ENCODE results near the gene ZNF30.

The ZNF30 gene

GRCh38 chr19:34976611-34977010, 49.9 kb downstream of the ZNF30 start:
- in situ Hi-C loops (cut with HindIII; ENCODE audit: low pct_ligation_motif_present, low sequenced_read_pairs) = no loop called here
- no peak overlapping the region for H3K4me3 ChIP-seq (ENCODE audit: low read depth, low read length)
- no peak for DNase-seq
- no peak overlapping the region for H3K27ac ChIP-seq
- no peak for TF ChIP-seq CTCF (IDR thresholded peaks at IDR 0.05; ENCODE audit: low read depth, low read length, missing control alignments)
- H3K36me3 ChIP-seq (replicated peaks) = no peaks in the 10 kb centered on the region
- no peaks in the 10 kb centered on the region for H3K27me3 ChIP-seq (replicated peaks)

GRCh38 chr19:34979819-34980640, 53.3 kb downstream of the ZNF30 start:
- H3K36me3 ChIP-seq (replicated peaks) = no peaks in the 10 kb centered on the region
- no peak for DNase-seq
- TF ChIP-seq CTCF (IDR thresholded peaks at IDR 0.05; ENCODE audit: low read depth, low read length, missing control alignments) = no peak
- H3K4me3 ChIP-seq (ENCODE audit: low read depth, low read length) = no peak overlapping the region
- in situ Hi-C loops (cut with HindIII; ENCODE audit: low pct_ligation_motif_present, low sequenced_read_pairs) = no loop called here
- no peak overlapping the region for H3K27ac ChIP-seq
- no peaks in the 10 kb centered on the region for H3K27me3 ChIP-seq (replicated peaks)

GRCh38 chr19:34982275-34982674, 55.6 kb downstream of the ZNF30 start:
- Histone ChIP-seq H3K27ac (no peak overlapping the region), H3K4me3 (ENCODE audit: low read depth, low read length) (no peak overlapping the region), H3K36me3 (replicated peaks) (no peaks in the 10 kb centered on the region), H3K27me3 (replicated peaks) (no peaks in the 10 kb centered on the region)
- TF ChIP-seq CTCF (IDR thresholded peaks at IDR 0.05; ENCODE audit: low read depth, low read length, missing control alignments) = no peak
- no peak for DNase-seq
- in situ Hi-C loops (cut with HindIII; ENCODE audit: low pct_ligation_motif_present, low sequenced_read_pairs) = no loop called here

DNA sequence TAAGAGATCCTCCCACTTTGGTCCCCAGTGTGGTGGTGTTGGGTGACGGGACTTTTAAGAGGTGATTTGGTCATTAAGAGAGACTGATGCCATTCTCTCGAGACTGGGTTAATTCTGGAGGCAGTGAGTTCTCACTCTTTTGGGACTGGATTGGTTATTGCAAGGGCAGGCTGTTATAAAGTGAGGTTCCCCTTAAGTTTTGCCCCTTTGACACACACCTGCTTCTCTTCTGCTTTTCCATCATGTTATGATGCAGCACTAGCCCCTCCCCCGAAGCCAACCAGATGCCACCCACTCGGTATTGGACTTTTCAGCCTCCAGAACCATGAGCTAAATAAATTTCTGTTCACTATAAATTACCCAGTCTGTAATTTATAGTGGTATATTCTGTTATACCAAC, 57.1 kb downstream of the ZNF30 start:
- DNase-seq = no peak
- no peak for TF ChIP-seq CTCF (IDR thresholded peaks at IDR 0.05; ENCODE audit: low read depth, low read length, missing control alignments)
- in situ Hi-C loops (cut with HindIII; ENCODE audit: low pct_ligation_motif_present, low sequenced_read_pairs) = no loop called here
- H3K36me3 ChIP-seq (replicated peaks) = no peaks in the 10 kb centered on the region
- no peak overlapping the region for H3K4me3 ChIP-seq (ENCODE audit: low read depth, low read length)
- no peaks in the 10 kb centered on the region for H3K27me3 ChIP-seq (replicated peaks)
- H3K27ac ChIP-seq = no peak overlapping the region

- Histone ChIP-seq H3K4me3 (ENCODE audit: low read depth, low read length) (no peak overlapping the region), H3K27me3 (replicated peaks) (no peaks in the 10 kb centered on the region), H3K36me3 (replicated peaks) (no peaks in the 10 kb centered on the region), H3K27ac (no peak overlapping the region)
- in situ Hi-C loops (cut with HindIII; ENCODE audit: low pct_ligation_motif_present, low sequenced_read_pairs) = no loop called here
- DNase-seq = no peak
- TF ChIP-seq CTCF (IDR thresholded peaks at IDR 0.05; ENCODE audit: low read depth, low read length, missing control alignments) = no peak
Measured at GRCh38 chr19:34984287-34984686, 57.6 kb downstream of the ZNF30 start.

All from brain microvascular endothelial cell (primary cell).